Measurements from ENCODE around the gene ZNF296. TPM values are rescaled to one million over a fixed set of nuclear protein-coding genes. Genes with fewer than 3 reads are reported as not detected.

Gene ZNF296
- total RNA-seq, 1 donor from 2014 or later = 0.54 TPM

GRCh38 chr19:45079063-45079910 is 3.0 kb upstream of the ZNF296 start, which contains the start of gene GEMIN7:
TSS of gene GEMIN7 (plus strand) at chr19:45079260. CDS start at chr19:45090115, 10,855 bp downstream.
- Mint-ChIP-seq H3K27ac (ENCODE audit: unreplicated experiment) (peak within 1 kb of the TSS; percentile 67), H3K4me1 (ENCODE audit: unreplicated experiment) (peaks cover 13% of the 10 kb centered on the region), H3K36me3 (ENCODE audit: low read depth, unreplicated experiment) (peaks cover 6% of the 10 kb centered on the region), H3K27me3 (ENCODE audit: unreplicated experiment) (peaks cover 13% of the 10 kb centered on the region), H3K4me3 (ENCODE audit: unreplicated experiment) (peak within 1 kb of the TSS; percentile 99), H3K9me3 (ENCODE audit: unreplicated experiment) (no peaks in the 10 kb centered on the region)
- no peak for TF ChIP-seq CTCF (IDR thresholded peaks at IDR 0.05; ENCODE audit: unreplicated experiment)
- peak; percentile 84 for DNase-seq (ENCODE audit: low spot score)

DNA sequence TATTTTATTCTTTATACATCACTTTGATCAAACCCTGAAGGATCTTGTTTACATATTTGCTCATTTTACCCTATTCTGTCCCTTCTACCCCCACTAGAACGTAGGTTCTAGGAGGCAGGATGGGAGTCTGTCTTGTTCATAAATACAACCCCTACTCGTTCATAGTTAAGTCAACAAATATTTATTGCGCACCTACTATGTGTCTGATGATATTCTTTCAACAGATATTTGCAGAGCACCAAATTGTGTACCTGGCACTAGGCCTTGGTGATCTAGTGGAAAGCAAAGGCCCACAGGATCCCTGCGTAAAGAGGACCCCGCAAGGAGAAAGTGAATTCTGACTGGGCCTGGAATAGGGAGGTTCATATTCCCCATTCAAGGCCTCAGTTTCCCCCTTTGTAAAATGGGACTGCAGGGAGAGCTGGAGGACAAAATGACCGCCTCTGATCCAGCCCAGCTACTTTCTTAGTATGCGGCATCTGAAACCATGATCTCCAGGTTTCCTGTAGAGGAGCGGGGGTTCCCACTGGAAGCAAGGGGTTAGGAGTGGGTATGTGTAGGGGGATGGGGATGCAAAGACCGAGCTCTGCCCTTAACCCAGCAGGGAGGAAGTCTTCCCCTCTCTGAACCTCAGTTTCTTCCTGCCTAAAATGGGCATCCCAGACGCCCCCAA is 2.2 kb upstream of the ZNF296 start:
- TF ChIP-seq CTCF (IDR thresholded peaks at IDR 0.05; ENCODE audit: unreplicated experiment) = no peak
- peaks cover 13% of the 10 kb centered on the region for H3K4me1 Mint-ChIP-seq (ENCODE audit: unreplicated experiment)
- peaks cover 6% of the 10 kb centered on the region for H3K36me3 Mint-ChIP-seq (ENCODE audit: low read depth, unreplicated experiment)
- H3K9me3 Mint-ChIP-seq (ENCODE audit: unreplicated experiment) = no peaks in the 10 kb centered on the region
- peak overlapping the region; percentile 99 for H3K4me3 Mint-ChIP-seq (ENCODE audit: unreplicated experiment)
- no peak overlapping the region for H3K27ac Mint-ChIP-seq (ENCODE audit: unreplicated experiment)
- DNase-seq (ENCODE audit: low spot score) = no peak
- H3K27me3 Mint-ChIP-seq (ENCODE audit: unreplicated experiment) = peaks cover 13% of the 10 kb centered on the region

GRCh38 chr19:45076851-45077730 is 813 bp upstream of the ZNF296 start:
- peaks cover 4% of the 10 kb centered on the region for H3K36me3 Mint-ChIP-seq (ENCODE audit: low read depth, unreplicated experiment)
- no peaks in the 10 kb centered on the region for H3K9me3 Mint-ChIP-seq (ENCODE audit: unreplicated experiment)
- H3K4me1 Mint-ChIP-seq (ENCODE audit: unreplicated experiment) = peaks cover 12% of the 10 kb centered on the region
- TF ChIP-seq CTCF (IDR thresholded peaks at IDR 0.05; ENCODE audit: unreplicated experiment) = no peak
- peak overlapping the region; percentile 71 for H3K27ac Mint-ChIP-seq (ENCODE audit: unreplicated experiment)
- peak overlapping the region; percentile 59 for H3K4me3 Mint-ChIP-seq (ENCODE audit: unreplicated experiment)
- peaks cover 13% of the 10 kb centered on the region for H3K27me3 Mint-ChIP-seq (ENCODE audit: unreplicated experiment)
- no peak for DNase-seq (ENCODE audit: low spot score)

- DNase-seq (ENCODE audit: low spot score) = no peak
- Mint-ChIP-seq H3K9me3 (ENCODE audit: unreplicated experiment) (no peaks in the 10 kb centered on the region), H3K27me3 (ENCODE audit: unreplicated experiment) (peaks cover 11% of the 10 kb centered on the region), H3K4me1 (ENCODE audit: unreplicated experiment) (peaks cover 8% of the 10 kb centered on the region), H3K4me3 (ENCODE audit: unreplicated experiment) (no peak overlapping the region), H3K36me3 (ENCODE audit: low read depth, unreplicated experiment) (peaks cover 1% of the 10 kb centered on the region), H3K27ac (ENCODE audit: unreplicated experiment) (no peak overlapping the region)
- TF ChIP-seq CTCF (IDR thresholded peaks at IDR 0.05; ENCODE audit: unreplicated experiment) = no peak
Observed at GRCh38 chr19:45075301-45076028, 813 bp downstream of the ZNF296 start.
